ENCODE measurements around the gene NHLRC2. TPM values are rescaled to one million over a fixed set of nuclear protein-coding genes. Genes with fewer than 3 reads are reported as not detected.

NHLRC2 gene
- total and polyA plus RNA-seq, 4 donors: 4.2 to 49.0 (median 26.9) TPM

DNA sequence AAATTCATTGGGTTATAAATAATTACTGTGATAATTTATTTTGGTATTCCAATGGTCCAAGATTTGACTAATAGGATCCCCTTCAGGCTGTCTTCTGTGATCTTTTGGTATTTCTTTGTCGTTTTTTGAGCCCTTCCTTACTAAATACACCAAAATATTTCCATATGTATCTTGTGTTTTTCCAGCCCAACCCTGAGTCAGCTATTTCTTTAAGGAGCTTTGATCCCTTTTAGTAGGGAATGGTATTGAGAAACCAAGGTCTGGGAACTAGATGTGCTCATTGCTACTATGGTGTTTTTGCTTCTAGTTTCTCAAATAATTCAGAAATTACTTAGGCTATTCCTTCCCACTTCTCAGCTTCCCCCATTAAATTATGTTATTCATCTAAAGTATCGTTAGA is 15.3 kb downstream of the NHLRC2 start:
- no peak for ATAC-seq (ENCODE audit: insufficient read depth, low FRiP score)
- Histone ChIP-seq H3K27me3 (ENCODE audit: control insufficient read depth in 3 of 3, insufficient read depth in 3 of 3, low read length in 2 of 3) (no peaks in the 10 kb centered on the region), H3K9ac (ENCODE audit: insufficient read depth in 1 of 2, low read length in 2 of 2) (no peak overlapping the region), H3K4me1 (ENCODE audit: control insufficient read depth in 5 of 5, insufficient read depth in 5 of 5, low read length in 5 of 5) (peaks cover 0 to 8% (median 0%) of the 10 kb centered on the region in 5 donors), H3K4me3 (no peak overlapping the region), H3K27ac (ENCODE audit: low read depth in 1 of 2, low read length in 1 of 2) (no peak overlapping the region), H3K36me3 (ENCODE audit: control insufficient read depth in 4 of 4, insufficient read depth in 4 of 4, low read length in 4 of 4) (peaks cover 2 to 16% (median 8%) of the 10 kb centered on the region in 4 donors), H3K9me3 (ENCODE audit: control insufficient read depth in 4 of 4, insufficient read depth in 3 of 4, low read length in 3 of 4) (peaks cover 0 to 7% (median 0%) of the 10 kb centered on the region in 4 donors)
- WGBS, 2 donors: 74 to 83% methylated on average over 2 of the region's 2 CpGs
- DNase-seq: no peak
- TF ChIP-seq, protein P1, sequence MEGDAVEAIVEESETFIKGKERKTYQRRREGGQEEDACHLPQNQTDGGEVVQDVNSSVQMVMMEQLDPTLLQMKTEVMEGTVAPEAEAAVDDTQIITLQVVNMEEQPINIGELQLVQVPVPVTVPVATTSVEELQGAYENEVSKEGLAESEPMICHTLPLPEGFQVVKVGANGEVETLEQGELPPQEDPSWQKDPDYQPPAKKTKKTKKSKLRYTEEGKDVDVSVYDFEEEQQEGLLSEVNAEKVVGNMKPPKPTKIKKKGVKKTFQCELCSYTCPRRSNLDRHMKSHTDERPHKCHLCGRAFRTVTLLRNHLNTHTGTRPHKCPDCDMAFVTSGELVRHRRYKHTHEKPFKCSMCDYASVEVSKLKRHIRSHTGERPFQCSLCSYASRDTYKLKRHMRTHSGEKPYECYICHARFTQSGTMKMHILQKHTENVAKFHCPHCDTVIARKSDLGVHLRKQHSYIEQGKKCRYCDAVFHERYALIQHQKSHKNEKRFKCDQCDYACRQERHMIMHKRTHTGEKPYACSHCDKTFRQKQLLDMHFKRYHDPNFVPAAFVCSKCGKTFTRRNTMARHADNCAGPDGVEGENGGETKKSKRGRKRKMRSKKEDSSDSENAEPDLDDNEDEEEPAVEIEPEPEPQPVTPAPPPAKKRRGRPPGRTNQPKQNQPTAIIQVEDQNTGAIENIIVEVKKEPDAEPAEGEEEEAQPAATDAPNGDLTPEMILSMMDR (IDR thresholded peaks at IDR 0.05; ENCODE audit: control extremely low read depth, extremely low read depth): no peak

DNA sequence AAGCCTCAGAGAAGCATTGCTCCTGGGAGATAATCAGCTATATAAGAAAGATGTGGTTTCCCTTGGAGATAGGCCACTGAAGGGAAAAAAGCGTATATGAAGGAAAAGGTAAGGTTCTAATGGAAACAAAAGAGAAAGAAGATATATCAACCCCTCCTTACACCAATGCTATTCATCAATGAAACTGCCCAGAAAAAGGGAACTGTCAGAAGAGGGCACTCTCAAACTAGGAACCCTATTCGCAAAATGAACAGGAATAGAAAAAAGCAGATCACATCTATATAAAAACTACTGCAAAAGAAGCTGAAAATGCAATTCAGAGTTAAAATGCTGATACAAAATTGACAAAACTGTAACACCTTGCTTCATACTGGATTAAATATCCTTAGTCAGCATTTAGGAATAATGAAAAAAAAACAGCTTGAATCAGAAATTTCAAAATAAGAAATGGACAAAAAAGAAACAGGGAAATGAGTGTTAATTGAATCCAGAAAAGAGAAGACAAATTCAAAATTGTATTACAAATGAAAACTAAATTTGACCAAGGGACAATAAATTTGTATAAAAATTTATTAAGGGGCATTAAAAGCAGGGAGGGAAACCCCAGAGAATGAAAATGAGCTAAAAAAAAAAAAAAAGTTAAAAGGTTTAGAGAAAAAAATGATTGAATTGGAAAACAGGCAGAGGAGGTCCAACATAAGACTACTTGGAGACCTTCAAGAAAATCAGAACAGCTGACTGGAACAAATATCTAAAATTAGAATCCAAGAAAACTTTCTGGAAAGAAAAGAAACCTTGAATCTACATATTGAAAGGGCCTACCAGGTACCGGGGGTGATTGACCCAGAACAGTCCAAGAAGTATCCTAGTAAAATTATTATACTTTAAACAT is 17.9 kb downstream of the NHLRC2 start:
- TF ChIP-seq, protein P1 (IDR thresholded peaks at IDR 0.05; ENCODE audit: control extremely low read depth, extremely low read depth): no peak
- ATAC-seq (ENCODE audit: insufficient read depth, low FRiP score) (no peak), DNase-seq (no peak)
- WGBS, 2 donors: 94 to 95% methylated on average over 3 of the region's 3 CpGs
- peaks cover 0 to 7% (median 0%) of the 10 kb centered on the region in 4 donors for H3K9me3 ChIP-seq (ENCODE audit: control insufficient read depth in 4 of 4, insufficient read depth in 3 of 4, low read length in 3 of 4)
- peaks cover 0 to 11% (median 0%) of the 10 kb centered on the region in 5 donors for H3K4me1 ChIP-seq (ENCODE audit: control insufficient read depth in 5 of 5, insufficient read depth in 5 of 5, low read length in 5 of 5)
- H3K27me3 ChIP-seq (ENCODE audit: control insufficient read depth in 3 of 3, insufficient read depth in 3 of 3, low read length in 2 of 3): no peaks in the 10 kb centered on the region
- H3K4me3 ChIP-seq: no peak overlapping the region
- no peak overlapping the region for H3K9ac ChIP-seq (ENCODE audit: insufficient read depth in 1 of 2, low read length in 2 of 2)
- peaks cover 2 to 16% (median 11%) of the 10 kb centered on the region in 4 donors for H3K36me3 ChIP-seq (ENCODE audit: control insufficient read depth in 4 of 4, insufficient read depth in 4 of 4, low read length in 4 of 4)
- no peak overlapping the region for H3K27ac ChIP-seq (ENCODE audit: low read depth in 1 of 2, low read length in 1 of 2)

DNA sequence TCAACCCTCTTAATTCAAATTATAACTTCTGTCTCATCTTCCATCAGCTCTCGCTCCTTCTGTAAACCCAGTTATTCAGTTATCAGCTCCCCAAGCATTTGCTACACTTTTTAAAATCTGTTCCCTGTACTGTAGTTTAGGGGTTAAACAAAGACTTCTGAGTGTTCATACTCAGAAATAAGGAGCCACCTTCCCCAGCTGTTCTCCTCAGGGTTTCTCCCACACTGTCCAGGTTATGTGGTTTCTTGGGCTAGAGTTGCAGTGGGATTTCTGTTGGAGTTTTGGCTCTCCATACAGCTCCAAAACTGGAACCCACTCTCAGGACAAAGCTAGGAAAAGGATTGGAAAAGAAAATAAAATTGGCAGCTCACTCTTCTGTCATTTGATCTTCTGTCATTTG is 20.8 kb downstream of the NHLRC2 start:
- no peak overlapping the region for H3K4me3 ChIP-seq
- H3K9me3 ChIP-seq (ENCODE audit: control insufficient read depth in 4 of 4, insufficient read depth in 3 of 4, low read length in 3 of 4): peaks cover 0 to 7% (median 0%) of the 10 kb centered on the region in 4 donors
- peaks cover 0 to 11% (median 0%) of the 10 kb centered on the region in 5 donors for H3K4me1 ChIP-seq (ENCODE audit: control insufficient read depth in 5 of 5, insufficient read depth in 5 of 5, low read length in 5 of 5)
- H3K9ac ChIP-seq (ENCODE audit: insufficient read depth in 1 of 2, low read length in 2 of 2): no peak overlapping the region
- no peaks in the 10 kb centered on the region for H3K27me3 ChIP-seq (ENCODE audit: control insufficient read depth in 3 of 3, insufficient read depth in 3 of 3, low read length in 2 of 3)
- ATAC-seq (ENCODE audit: insufficient read depth, low FRiP score) (no peak), DNase-seq (no peak)
- H3K36me3 ChIP-seq (ENCODE audit: control insufficient read depth in 4 of 4, insufficient read depth in 4 of 4, low read length in 4 of 4): peaks cover 2 to 13% (median 10%) of the 10 kb centered on the region in 4 donors
- TF ChIP-seq, protein P1 (IDR thresholded peaks at IDR 0.05; ENCODE audit: control extremely low read depth, extremely low read depth): no peak
- H3K27ac ChIP-seq (ENCODE audit: low read depth in 1 of 2, low read length in 1 of 2): no peak overlapping the region
- WGBS, 2 donors: 96 to 98% methylated on average over 1 of the region's 1 CpG
